ENCODE data around the gene ELOB. TPM values are rescaled to one million over a fixed set of nuclear protein-coding genes. Genes with fewer than 3 reads are reported as not detected.

ELOB gene
- total RNA-seq, 1 experiment from 2014 or later, result 259 TPM

Other genes with a start within 250 kb of the ELOB start
- 0.43 and 0.94 TPM in 2 replicates for gene CEMP1, start 245.9 kb downstream of the ELOB start, total RNA-seq (2021)
- 43.2 and 46.8 TPM in 2 replicates for gene PDPK1, start 239.3 kb downstream of the ELOB start, total RNA-seq (2021)
- gene KCTD5, start 94.8 kb downstream of the ELOB start, total RNA-seq (2021), result 60.4 and 66.5 TPM in 2 replicates
- 14.8 and 21.2 TPM in 2 replicates for gene PRSS27, start 57.1 kb downstream of the ELOB start, total RNA-seq (2021)
- gene SRRM2, start 24.6 kb downstream of the ELOB start, total RNA-seq (2021), result 679 and 746 TPM in 2 replicates
- gene PRSS33, start 10.3 kb upstream of the ELOB start, total RNA-seq (2021), result 0.23 and 0.33 TPM in 2 replicates
- not detected in 2 replicates for gene PRSS41, start 21.2 kb upstream of the ELOB start, total RNA-seq (2021)
- 61.2 and 77.4 TPM in 2 replicates for gene PRSS21, start 40.0 kb upstream of the ELOB start, total RNA-seq (2021)
- 19.9 and 23.4 TPM in 2 replicates for gene ZG16B, start 53.0 kb upstream of the ELOB start, total RNA-seq (2021)
- 98.2 and 99.7 TPM in 2 replicates for gene PRSS22, start 80.9 kb upstream of the ELOB start, total RNA-seq (2021)
- 41.5 and 50.1 TPM in 2 replicates for gene FLYWCH2, start 105.9 kb upstream of the ELOB start, total RNA-seq (2021)
- gene FLYWCH1, start 134.7 kb upstream of the ELOB start, total RNA-seq (2021), result 79.9 and 84.8 TPM in 2 replicates
- gene KREMEN2, start 187.0 kb upstream of the ELOB start, total RNA-seq (2021), result 8.4 and 16.2 TPM in 2 replicates
- 33.6 and 40.7 TPM in 2 replicates for gene PAQR4, start 192.1 kb upstream of the ELOB start, total RNA-seq (2021)
- gene PKMYT1, start 203.2 kb upstream of the ELOB start, total RNA-seq (2021), result 105 and 112 TPM in 2 replicates
- 14.3 and 16.4 TPM in 2 replicates for gene CLDN9, start 235.6 kb upstream of the ELOB start, total RNA-seq (2021)
- 0.26 and 0.38 TPM in 2 replicates for gene CLDN6, start 240.9 kb upstream of the ELOB start, total RNA-seq (2021)
- 226 and 242 TPM in 2 replicates for gene TNFRSF12A, start 243.1 kb upstream of the ELOB start, total RNA-seq (2021)
- 118 and 186 TPM in 2 replicates for gene HCFC1R1, start 246.7 kb upstream of the ELOB start, total RNA-seq (2021)
- gene THOC6, start 246.8 kb upstream of the ELOB start, total RNA-seq (2021), result 69.9 and 109 TPM in 2 replicates